ENCODE measurements around the gene CEP85L. TPM values are rescaled to one million over a fixed set of nuclear protein-coding genes. Genes with fewer than 3 reads are reported as not detected.

CEP85L gene
- total and polyA plus RNA-seq, 2 experiments from 2014 or later, result 9.1 to 10.1 TPM

DNA sequence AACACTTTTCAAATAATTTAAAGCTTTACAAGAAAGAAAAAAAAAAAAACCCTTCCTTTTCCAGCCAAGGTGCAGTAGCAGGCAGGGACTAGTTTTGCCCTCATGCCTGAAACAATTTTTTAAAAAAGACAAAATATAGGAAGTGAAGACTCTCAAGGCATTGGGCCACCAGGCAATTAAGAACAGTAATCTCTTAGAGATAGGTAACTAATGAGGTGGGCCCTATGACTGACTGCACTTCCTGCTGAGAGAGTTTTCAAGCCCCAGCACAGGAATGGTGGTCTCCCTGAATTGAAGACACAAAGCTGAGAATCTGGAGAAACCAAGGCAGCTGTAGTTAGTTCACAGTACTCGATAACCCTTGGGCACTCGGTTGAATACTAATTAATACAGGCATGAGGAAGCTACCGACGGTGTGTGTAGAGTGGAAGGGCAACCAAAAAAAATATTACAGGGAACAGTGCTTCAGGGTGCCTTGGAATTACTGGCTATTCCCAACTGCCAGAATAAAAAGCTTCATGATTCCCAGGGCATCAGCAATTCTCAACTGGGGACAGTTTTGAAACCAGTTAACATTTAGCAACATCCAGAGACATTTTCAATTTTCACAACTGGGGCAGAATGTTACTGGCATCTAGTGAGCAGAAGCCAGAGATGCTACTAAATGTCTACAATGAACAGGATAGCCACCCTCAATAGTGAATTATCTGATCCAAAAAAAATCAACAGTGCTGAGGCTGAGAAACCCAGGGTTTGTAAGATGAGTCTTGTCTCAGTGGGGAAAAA, 139.3 kb downstream of the CEP85L start (continued):
- TF ChIP-seq, protein P1, sequence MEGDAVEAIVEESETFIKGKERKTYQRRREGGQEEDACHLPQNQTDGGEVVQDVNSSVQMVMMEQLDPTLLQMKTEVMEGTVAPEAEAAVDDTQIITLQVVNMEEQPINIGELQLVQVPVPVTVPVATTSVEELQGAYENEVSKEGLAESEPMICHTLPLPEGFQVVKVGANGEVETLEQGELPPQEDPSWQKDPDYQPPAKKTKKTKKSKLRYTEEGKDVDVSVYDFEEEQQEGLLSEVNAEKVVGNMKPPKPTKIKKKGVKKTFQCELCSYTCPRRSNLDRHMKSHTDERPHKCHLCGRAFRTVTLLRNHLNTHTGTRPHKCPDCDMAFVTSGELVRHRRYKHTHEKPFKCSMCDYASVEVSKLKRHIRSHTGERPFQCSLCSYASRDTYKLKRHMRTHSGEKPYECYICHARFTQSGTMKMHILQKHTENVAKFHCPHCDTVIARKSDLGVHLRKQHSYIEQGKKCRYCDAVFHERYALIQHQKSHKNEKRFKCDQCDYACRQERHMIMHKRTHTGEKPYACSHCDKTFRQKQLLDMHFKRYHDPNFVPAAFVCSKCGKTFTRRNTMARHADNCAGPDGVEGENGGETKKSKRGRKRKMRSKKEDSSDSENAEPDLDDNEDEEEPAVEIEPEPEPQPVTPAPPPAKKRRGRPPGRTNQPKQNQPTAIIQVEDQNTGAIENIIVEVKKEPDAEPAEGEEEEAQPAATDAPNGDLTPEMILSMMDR (conservative IDR thresholded peaks at IDR 0.05; ENCODE audit: low read depth in 2 of 2), result no peak
- TF ChIP-seq, protein P2, sequence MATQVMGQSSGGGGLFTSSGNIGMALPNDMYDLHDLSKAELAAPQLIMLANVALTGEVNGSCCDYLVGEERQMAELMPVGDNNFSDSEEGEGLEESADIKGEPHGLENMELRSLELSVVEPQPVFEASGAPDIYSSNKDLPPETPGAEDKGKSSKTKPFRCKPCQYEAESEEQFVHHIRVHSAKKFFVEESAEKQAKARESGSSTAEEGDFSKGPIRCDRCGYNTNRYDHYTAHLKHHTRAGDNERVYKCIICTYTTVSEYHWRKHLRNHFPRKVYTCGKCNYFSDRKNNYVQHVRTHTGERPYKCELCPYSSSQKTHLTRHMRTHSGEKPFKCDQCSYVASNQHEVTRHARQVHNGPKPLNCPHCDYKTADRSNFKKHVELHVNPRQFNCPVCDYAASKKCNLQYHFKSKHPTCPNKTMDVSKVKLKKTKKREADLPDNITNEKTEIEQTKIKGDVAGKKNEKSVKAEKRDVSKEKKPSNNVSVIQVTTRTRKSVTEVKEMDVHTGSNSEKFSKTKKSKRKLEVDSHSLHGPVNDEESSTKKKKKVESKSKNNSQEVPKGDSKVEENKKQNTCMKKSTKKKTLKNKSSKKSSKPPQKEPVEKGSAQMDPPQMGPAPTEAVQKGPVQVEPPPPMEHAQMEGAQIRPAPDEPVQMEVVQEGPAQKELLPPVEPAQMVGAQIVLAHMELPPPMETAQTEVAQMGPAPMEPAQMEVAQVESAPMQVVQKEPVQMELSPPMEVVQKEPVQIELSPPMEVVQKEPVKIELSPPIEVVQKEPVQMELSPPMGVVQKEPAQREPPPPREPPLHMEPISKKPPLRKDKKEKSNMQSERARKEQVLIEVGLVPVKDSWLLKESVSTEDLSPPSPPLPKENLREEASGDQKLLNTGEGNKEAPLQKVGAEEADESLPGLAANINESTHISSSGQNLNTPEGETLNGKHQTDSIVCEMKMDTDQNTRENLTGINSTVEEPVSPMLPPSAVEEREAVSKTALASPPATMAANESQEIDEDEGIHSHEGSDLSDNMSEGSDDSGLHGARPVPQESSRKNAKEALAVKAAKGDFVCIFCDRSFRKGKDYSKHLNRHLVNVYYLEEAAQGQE (IDR thresholded peaks at IDR 0.05; ENCODE audit: unreplicated experiment), result no peak
- TF ChIP-seq CREB1 (CRISPR knock-in tag; IDR thresholded peaks at IDR 0.05; ENCODE audit: low read depth), result no peak
- TF ChIP-seq STAT1 (IDR thresholded peaks at IDR 0.05; ENCODE audit: unreplicated experiment), result no peak
- TF ChIP-seq ZNF331 (CRISPR knock-in tag; IDR thresholded peaks at IDR 0.05; ENCODE audit: low read depth), result no peak
- no peak for TF ChIP-seq JUNB (IDR thresholded peaks at IDR 0.05; ENCODE audit: unreplicated experiment)
- no peak for TF ChIP-seq NANOG (IDR thresholded peaks at IDR 0.05; ENCODE audit: borderline replicate concordance)
- no peak for TF ChIP-seq POLR2AphosphoS5 (IDR thresholded peaks at IDR 0.05; ENCODE audit: low read depth)

DNA sequence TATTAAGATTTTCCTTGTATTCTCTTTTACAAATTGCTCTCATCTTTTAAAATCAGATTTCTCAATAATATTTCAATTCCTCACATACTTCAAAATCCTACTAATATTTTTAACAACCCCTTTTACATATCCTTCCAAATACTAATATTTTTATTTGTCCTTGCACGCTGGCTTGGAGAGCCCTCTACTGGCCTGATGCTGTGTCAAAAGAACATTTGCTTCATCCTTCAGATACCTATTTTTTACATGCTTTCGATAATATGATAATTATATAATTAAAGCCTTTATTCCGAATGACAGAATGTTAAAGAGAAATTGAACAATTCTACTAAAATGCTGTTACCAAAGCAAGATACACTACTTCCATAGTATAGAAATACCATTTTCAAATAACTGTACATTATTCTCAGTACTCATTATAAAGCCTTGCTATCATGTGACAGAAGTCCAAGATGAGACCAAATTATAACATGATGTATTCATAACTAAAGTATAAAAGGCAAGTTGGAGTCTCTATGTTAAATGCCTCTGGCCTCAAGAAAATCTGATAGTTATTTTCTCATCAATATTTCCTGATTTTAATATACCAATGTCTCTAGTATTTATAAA, 142.3 kb downstream of the CEP85L start:
- DNase-seq (ENCODE audit: low spot score) (peak; percentile 52), ATAC-seq (no peak)
- H3K4me2 ChIP-seq, result no peak overlapping the region
- H3F3A ChIP-seq (replicated peaks; ENCODE audit: low read depth), result no peaks in the 10 kb centered on the region
- no peak overlapping the region for H2AFZ ChIP-seq
- H3K4me3 ChIP-seq, result no peak overlapping the region
- Mint-ChIP-seq H3K9me3 (no peaks in the 10 kb centered on the region), H3K27me3 (ENCODE audit: insufficient read depth, low read depth, poor library complexity) (no peaks in the 10 kb centered on the region), H3K36me3 (ENCODE audit: low read depth) (no peaks in the 10 kb centered on the region), H3K4me1 (no peaks in the 10 kb centered on the region), H3K27ac (no peak overlapping the region), H3K4me3 (no peak overlapping the region)
- no peaks in the 10 kb centered on the region for H4K20me1 ChIP-seq (replicated peaks; ENCODE audit: insufficient read depth)
- no peaks in the 10 kb centered on the region for H3K4me1 ChIP-seq (ENCODE audit: insufficient read depth)
- no peaks in the 10 kb centered on the region for H3K36me3 ChIP-seq (ENCODE audit: insufficient read depth)
- no peak overlapping the region for H3K27ac ChIP-seq (ENCODE audit: low read depth)
- no peaks in the 10 kb centered on the region for H3K79me2 ChIP-seq (replicated peaks; ENCODE audit: insufficient read depth)
- TF ChIP-seq, protein P1 (conservative IDR thresholded peaks at IDR 0.05; ENCODE audit: low read depth in 2 of 2), result peak; percentile 72 to 86
- TF ChIP-seq EZH2phosphoT487 (IDR thresholded peaks at IDR 0.05; ENCODE audit: unreplicated experiment), result no peak
- TF ChIP-seq, protein P3, sequence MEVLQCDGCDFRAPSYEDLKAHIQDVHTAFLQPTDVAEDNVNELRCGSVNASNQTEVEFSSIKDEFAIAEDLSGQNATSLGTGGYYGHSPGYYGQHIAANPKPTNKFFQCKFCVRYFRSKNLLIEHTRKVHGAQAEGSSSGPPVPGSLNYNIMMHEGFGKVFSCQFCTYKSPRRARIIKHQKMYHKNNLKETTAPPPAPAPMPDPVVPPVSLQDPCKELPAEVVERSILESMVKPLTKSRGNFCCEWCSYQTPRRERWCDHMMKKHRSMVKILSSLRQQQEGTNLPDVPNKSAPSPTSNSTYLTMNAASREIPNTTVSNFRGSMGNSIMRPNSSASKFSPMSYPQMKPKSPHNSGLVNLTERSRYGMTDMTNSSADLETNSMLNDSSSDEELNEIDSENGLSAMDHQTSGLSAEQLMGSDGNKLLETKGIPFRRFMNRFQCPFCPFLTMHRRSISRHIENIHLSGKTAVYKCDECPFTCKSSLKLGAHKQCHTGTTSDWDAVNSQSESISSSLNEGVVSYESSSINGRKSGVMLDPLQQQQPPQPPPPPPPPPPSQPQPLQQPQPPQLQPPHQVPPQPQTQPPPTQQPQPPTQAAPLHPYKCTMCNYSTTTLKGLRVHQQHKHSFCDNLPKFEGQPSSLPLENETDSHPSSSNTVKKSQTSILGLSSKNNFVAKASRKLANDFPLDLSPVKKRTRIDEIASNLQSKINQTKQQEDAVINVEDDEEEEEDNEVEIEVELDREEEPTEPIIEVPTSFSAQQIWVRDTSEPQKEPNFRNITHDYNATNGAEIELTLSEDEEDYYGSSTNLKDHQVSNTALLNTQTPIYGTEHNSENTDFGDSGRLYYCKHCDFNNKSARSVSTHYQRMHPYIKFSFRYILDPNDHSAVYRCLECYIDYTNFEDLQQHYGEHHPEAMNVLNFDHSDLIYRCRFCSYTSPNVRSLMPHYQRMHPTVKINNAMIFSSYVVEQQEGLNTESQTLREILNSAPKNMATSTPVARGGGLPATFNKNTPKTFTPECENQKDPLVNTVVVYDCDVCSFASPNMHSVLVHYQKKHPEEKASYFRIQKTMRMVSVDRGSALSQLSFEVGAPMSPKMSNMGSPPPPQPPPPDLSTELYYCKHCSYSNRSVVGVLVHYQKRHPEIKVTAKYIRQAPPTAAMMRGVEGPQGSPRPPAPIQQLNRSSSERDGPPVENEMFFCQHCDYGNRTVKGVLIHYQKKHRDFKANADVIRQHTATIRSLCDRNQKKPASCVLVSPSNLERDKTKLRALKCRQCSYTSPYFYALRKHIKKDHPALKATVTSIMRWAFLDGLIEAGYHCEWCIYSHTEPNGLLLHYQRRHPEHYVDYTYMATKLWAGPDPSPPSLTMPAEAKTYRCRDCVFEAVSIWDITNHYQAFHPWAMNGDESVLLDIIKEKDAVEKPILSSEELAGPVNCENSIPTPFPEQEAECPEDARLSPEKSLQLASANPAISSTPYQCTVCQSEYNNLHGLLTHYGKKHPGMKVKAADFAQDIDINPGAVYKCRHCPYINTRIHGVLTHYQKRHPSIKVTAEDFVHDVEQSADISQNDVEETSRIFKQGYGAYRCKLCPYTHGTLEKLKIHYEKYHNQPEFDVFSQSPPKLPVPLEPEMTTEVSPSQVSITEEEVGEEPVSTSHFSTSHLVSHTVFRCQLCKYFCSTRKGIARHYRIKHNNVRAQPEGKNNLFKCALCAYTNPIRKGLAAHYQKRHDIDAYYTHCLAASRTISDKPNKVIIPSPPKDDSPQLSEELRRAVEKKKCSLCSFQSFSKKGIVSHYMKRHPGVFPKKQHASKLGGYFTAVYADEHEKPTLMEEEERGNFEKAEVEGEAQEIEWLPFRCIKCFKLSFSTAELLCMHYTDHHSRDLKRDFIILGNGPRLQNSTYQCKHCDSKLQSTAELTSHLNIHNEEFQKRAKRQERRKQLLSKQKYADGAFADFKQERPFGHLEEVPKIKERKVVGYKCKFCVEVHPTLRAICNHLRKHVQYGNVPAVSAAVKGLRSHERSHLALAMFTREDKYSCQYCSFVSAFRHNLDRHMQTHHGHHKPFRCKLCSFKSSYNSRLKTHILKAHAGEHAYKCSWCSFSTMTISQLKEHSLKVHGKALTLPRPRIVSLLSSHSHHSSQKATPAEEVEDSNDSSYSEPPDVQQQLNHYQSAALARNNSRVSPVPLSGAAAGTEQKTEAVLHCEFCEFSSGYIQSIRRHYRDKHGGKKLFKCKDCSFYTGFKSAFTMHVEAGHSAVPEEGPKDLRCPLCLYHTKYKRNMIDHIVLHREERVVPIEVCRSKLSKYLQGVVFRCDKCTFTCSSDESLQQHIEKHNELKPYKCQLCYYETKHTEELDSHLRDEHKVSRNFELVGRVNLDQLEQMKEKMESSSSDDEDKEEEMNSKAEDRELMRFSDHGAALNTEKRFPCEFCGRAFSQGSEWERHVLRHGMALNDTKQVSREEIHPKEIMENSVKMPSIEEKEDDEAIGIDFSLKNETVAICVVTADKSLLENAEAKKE (CRISPR knock-in tag; IDR thresholded peaks at IDR 0.05), result no peak
- H3K9me2 ChIP-seq (ENCODE audit: insufficient read depth), result no peaks in the 10 kb centered on the region
- no peaks in the 10 kb centered on the region for H3K27me3 ChIP-seq (ENCODE audit: insufficient read depth)
